22Rv1 (cell line): ENCODE data around the gene RAB12.

Experiments used
- H3K27ac ChIP-seq: fragments of 450-650 bp; 2 replicates; pipeline ENCODE4 v1.5.1; 2017
- ZFX ChIP-seq: fragments of 450-650 bp; IDR thresholded peaks from 2 replicates; pipeline ENCODE4 v1.6.1; 2017; ENCODE audit warnings: antibody characterized with exemption, borderline replicate concordance
- TF ChIP-seq, protein P1 (sequence below): fragments of 450-650 bp; IDR thresholded peaks from 2 replicates; pipeline ENCODE4 v1.5.1; 2017; ENCODE audit warnings: mild to moderate bottlenecking

The RAB12 gene

DNA sequence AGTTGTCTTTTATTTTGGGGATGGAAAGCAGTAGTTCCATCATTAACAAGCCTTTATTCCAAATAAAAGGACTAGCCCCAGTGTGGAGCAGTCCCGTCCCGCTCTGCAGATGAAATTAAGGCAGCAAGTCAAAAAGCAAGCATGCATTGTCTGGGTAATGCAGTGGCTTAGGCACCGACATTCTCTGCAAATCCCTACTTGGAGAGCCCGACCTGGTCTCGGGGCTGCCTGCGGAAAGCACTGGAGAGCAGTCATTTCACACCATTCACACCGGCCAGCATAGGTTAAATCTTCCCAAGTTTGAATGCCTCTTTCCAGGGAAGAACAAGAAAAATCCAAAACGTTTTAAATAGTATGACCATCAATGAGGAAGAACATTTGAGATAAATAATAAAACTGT, 24.4 kb upstream of the RAB12 start:
- H3K27ac ChIP-seq: no peak overlapping the region
- no peak for TF ChIP-seq ZFX
- TF ChIP-seq, protein P1, sequence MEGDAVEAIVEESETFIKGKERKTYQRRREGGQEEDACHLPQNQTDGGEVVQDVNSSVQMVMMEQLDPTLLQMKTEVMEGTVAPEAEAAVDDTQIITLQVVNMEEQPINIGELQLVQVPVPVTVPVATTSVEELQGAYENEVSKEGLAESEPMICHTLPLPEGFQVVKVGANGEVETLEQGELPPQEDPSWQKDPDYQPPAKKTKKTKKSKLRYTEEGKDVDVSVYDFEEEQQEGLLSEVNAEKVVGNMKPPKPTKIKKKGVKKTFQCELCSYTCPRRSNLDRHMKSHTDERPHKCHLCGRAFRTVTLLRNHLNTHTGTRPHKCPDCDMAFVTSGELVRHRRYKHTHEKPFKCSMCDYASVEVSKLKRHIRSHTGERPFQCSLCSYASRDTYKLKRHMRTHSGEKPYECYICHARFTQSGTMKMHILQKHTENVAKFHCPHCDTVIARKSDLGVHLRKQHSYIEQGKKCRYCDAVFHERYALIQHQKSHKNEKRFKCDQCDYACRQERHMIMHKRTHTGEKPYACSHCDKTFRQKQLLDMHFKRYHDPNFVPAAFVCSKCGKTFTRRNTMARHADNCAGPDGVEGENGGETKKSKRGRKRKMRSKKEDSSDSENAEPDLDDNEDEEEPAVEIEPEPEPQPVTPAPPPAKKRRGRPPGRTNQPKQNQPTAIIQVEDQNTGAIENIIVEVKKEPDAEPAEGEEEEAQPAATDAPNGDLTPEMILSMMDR: no peak

DNA sequence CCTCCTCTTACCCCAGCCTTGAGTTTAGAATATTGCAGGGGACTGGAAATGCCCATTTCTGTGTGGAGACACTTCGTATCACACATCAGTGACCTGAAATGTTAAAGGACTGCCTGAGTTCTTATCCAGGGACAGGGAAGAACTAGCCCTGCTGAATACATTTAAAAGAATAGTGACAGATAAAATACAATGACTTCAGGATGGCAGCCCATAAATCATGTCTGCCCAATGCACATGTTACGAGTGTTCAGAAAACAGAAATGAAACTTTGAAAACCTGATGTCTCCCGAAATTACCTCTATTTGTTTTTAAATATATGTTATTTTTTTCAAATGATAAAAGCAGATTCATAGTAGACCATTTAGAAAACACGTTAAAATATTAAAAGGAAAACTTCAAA, 22.3 kb upstream of the RAB12 start:
- H3K27ac ChIP-seq: no peak overlapping the region
- TF ChIP-seq ZFX: no peak
- TF ChIP-seq, protein P1: no peak

DNA sequence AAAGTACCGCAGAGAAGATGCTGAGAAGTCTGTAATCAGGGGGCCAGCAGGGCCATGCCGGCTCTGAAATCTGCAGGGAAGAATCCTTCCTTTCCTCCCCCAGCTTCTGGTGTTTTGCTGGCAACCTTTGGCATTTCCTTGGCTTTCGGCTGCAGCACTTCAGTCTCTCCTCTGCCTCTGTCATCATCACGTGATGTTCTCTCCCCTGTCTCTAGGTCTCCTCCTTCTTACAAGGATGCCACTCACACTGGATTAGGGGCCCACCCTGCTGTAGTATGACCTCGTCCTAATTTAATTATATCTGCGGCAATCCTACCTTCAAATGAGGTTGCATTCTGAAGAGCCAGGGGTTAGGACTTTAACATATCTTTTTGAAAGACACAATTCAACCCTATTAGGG, 13.8 kb upstream of the RAB12 start:
- H3K27ac ChIP-seq: no peak overlapping the region
- TF ChIP-seq ZFX: no peak
- TF ChIP-seq, protein P1: no peak

DNA sequence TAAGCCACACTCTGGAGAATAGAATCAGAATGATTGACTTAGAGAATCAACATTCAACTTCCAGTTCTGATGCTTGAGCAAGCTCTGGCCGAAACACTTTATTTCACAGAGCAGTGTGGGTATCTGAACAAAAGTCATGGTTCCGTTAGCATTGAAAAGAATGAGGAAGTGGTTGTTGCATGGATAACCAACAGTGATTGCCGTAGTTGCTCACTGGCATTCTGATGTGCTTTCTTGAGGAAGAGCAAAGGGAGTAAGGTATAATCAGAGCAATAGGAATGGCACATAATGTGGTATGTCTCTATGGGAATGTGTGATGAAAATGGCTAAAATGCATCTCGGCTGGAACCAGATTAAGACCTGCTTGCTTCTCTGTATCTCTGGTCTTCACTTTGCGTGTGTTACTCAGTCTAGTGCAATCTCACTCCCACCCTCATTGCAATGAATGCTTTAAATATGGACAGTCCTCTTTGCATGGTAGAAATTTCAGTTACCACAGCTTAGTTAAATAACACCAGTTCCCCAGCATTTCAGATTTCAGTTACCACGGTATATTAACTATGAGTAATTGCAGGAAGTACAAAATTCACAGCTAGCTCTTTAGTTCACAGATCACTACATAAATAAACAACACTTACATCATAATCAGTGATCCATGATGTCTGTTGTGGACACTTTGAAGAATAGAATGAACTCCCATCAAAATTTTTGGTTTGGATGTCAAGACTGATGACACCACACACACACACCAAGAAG, 7.8 kb upstream of the RAB12 start:
- TF ChIP-seq, protein P1: no peak
- TF ChIP-seq ZFX: no peak
- H3K27ac ChIP-seq: no peak overlapping the region

DNA sequence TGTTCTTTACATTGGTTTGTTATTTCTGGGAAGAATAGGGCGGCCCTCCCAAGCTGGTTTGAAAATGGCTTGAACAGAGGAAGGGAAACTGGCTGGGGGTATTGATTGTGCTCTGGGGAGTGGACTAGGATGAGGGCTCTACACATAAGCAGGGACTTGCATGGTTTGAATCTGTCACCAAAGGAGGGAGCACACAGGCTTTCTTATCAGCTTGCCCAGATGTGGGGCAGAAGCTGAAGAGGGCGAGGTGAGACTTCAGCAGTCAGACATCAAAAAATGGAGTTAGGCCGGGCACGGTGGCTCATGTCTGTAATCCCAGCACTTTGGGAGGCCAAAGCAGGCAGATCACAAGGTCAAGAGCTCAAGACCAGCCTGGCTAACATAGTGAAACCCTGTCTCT, 7.2 kb upstream of the RAB12 start:
- no peak overlapping the region for H3K27ac ChIP-seq
- no peak for TF ChIP-seq ZFX
- TF ChIP-seq, protein P1: no peak

DNA sequence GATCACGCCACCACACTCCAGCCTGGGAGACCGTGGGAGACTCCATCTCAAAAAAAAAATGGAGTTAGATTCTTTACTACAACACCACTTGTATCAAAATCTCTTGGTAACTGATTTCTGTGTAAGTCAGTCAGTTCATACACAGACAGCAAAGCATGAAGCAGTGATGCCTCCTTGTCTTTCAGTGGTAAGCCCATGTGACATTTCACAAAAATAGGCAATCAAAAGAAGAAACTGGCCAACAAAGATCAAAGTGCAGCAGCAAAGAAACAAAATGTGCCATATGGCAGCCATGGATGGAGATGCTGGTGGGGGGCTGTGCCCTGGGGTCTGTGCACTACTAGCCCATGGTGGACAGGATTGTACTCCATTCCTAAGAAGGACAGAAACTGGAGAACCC, 6.7 kb upstream of the RAB12 start:
- TF ChIP-seq ZFX: no peak
- TF ChIP-seq, protein P1: no peak
- H3K27ac ChIP-seq: no peak overlapping the region

DNA sequence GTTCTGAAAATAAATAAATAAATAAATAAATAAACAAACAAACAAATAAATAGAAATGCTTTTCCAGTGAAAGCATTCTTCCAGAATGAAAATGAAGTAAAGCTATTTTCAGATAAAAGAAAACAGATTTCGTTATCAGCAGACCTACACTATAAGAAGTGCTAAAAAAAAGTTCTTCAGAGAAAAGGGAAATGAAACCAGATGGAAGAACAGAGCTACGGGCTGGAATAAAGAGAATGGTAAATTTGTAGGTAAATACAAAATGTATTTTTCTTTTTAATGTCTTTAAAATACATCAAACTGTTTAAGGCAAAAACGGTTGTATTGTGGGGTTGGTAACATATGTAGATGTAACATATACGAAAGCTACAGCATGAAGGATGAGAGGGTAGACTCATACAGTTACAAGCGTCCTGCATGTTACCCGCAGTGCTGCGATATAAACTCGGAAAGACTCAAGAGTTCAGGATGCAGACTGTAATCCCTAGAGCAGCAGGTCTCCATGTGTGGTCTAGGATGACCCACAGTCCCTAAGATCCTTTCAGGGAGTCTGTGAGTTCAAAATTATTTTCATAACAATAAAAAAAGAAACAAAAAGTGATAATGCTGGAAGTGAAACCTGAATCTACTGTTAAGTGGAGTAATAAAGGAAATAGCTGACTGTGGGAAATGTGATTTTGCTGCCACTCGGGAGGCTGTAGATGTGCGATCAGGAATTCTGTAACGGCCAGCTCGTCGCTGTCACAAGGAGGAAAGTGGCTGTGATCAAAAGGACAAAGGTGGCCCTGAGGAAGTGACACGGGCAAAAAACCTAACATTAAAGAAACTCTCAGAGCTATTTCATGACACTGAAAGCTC, 5.3 kb upstream of the RAB12 start:
- H3K27ac ChIP-seq: no peak overlapping the region
- TF ChIP-seq, protein P1: no peak
- no peak for TF ChIP-seq ZFX
